NCI-H526 treated with DMSO at 0.1 percent for 48 hours (cell line): ENCODE results near the gene SHB.
"Not testable (repeated sequence)": the region's sequence is repeated elsewhere in the genome, so short reads cannot be mapped to it uniquely, and the experiment has no call there.

Experiments
- DNase-seq: peaks from one replicate; lab custom pipeline; 2025; lab: John Stamatoyannopoulos, UW

The SHB gene

DNA sequence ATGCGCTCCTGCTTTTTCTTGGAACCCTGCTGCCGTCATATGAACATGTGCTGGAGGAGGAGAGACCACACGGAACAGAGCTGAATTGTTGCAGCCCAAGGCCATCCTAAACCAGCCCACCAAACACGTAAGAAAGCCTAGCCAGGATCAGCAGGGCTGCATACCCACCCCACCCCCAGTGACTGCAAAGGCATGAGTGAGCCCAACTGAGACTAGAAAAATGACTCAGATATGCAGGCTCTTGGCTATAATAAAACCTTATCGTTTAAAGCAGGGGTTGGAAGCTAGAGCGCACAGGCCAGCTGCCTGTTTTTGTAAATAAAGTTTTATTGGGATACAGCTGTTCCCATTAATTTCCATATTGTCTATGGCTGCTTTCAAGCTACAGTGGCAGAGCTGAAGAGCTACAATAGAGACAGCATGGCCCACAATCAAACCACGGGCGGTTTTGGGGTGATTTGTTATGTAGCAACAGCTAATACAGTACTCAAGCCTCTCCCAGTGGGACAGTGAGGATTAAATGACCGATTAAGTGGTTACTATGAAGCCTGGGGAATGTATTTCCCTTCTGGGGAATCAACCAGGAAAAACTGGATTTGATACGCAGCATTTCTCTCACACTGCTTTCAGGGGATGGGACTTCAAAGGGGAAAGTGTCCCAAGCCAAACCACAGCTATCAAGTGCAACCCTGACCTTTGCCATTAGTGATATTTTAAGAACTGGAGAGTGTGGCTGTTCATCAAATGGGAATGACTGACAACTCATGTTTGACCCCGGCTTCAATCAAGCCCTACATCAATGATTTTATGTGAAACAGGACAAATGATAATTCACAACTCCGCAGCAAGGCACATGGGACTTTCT lies 6.3 kb downstream of the SHB start:
- DNase-seq, result no peak

DNA sequence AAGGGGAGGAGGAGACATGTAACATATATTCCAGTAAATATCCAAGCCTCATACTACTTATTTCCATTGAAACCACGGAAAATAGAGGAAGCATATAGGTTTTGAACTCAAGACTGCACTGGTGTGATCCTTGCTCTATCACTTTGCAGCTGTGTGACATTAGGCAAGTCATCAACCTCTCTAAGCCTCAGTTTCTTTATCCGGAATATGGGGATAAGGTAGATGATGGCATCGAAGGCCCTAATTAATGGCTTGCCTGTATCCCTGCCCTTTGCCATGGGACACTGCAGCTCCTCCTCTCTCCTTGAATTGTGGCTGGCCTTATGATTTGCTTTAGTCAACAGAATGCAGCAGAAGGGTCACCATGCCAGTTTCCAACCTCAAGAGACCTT lies 6.9 kb downstream of the SHB start:
- DNase-seq, result no peak

GRCh38 chr9:38061326-38061977 lies 7.6 kb downstream of the SHB start:
- no peak for DNase-seq

GRCh38 chr9:38060681-38061080 lies 8.3 kb downstream of the SHB start:
- DNase-seq, result no peak

GRCh38 chr9:38059233-38059936 lies 9.6 kb downstream of the SHB start:
- no peak for DNase-seq

DNA sequence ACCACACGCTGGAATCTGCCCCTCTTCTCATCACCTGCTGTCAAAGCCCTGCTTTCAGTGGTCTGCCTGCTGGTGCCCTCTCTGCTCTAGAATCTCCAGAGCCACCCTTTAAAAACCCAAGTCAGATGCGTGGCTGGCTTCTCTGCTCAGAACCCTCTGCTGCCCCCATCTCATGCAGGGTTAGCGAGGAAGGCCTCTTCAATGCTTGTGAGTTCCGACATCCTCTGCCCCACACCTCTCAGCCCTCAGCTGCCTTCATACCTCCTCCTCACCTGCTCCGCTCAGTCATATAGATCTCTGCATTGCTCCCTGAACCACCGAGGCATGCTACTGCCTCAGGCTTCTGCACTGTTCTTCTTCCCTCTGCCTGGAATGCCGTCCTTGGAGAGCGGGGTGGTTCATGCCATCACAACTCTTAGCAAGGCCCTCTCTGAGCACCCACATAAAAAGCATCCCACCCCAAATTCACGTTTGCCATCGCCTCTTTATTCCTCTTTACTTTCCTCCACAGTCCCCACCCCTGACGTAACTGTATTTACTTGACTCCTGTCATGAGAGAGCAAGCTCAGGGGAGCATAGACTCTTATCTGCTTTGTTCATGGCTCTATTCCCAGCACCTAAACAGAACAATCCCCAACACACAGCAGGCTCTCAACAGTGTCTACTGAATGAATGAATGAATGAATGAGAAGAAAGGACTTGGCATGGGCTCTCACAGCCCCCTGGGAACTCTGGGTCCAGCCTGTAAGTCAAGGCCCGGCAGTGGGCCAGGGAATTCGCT lies 10.4 kb downstream of the SHB start:
- no peak for DNase-seq

DNA sequence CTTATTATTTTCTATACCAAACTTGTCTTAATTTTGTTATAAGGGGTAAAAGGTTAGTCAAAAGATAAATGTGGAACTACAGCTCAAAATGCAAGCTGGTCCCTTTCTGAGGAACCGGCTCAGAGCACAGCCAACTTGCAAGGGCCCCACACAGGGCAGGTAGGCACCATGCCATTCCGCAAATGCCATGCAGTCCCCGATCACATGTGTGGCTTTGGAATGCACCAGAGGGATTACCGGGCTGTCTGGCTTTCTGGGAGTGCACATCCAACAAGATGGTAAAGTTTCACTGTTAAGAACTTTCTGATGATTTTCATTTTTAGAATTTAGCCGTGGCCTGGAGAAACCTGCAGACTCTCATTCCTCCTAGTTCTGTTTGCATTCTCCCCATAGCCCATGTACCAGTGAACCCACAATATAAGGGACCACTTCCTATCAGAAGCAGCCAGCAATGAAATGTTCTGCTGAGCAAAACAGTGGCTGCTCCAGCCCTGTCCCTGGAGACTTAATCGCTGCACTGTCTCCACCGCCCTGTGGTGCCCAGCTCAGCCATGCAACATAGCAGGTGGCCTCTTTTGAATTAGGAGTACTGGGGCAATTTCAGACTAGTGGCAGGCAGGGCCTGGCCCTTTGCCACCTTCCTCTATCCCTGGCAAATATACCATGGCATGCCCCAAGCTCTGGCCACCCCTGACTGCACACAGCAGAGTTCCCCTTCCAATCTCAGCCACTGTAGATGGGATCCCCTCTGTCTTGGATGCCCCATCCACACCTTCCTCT lies 11.4 kb downstream of the SHB start:
- no peak for DNase-seq

- no peak for DNase-seq
Measured at GRCh38 chr9:38054653-38055052, 14.4 kb downstream of the SHB start.

DNA sequence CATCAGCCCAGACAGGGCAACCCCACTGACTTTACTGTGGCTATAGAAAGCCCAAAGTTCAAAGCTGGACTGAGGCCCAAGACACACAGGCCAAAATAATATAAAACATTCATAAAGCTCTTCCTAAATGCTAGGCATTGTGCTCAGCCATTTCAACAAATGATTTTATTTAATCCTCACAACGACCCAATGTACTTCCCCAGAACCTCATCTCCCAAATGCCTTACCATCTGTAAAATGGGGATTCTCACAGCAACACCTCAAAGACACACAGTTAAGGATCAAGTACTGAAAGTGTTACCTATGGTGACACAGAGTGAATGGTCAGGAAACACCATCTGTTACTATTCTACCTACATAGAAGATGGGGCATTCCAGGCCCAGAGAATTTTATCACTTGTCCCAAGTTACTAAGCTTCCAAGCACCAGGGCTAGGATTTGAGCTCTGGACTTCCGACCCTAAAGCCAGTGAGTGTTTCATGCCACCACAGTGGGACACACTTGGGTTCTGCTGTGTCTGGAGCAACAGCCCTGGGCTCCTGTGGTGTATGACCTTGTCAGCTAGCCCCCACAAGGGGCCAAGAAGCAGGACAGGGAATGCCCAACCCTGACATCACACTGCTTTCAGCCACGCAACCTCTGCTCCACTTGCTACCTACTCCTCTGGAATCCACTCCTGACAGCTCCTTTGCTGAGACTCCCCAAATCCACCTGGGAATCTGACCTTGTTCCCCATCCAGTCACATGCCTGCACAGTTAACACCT lies 15.1 kb downstream of the SHB start:
- DNase-seq, result no peak

DNA sequence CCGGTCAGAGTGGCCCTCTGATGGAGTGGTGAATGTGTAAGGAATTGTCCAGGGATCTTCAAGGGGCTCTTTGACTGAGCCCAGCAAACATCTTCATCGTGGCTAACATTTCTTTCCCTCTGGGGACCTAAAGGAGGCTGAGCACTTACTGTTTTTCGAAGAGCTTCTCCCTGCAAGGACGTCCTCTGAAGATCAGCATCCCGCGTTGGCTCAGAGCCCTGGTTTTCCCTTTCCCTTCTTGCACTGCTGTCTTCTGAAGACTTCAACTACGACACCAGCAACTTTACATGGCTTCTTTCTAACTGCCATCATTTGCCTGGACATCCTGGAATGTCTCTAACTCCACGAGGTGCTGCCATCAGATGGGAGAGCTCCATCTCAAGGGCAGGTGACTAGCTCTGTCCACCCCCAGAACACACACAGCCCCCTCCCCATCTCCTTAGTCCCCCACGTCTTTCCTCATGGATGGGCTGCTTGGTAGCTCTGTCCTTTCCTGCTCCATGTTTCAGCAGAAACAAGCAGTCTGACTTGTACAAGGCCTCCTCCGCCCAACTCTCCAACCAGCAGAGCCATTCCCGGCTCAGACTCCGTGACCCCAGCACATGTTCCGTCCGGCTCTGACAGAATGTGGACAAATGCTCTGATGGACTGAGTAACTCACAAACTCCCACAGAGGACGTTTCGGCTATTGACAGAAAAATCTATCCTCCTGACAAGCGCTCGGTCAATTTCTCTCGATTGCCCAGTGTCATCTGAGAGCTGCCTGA lies 17.1 kb downstream of the SHB start:
- no peak for DNase-seq

DNA sequence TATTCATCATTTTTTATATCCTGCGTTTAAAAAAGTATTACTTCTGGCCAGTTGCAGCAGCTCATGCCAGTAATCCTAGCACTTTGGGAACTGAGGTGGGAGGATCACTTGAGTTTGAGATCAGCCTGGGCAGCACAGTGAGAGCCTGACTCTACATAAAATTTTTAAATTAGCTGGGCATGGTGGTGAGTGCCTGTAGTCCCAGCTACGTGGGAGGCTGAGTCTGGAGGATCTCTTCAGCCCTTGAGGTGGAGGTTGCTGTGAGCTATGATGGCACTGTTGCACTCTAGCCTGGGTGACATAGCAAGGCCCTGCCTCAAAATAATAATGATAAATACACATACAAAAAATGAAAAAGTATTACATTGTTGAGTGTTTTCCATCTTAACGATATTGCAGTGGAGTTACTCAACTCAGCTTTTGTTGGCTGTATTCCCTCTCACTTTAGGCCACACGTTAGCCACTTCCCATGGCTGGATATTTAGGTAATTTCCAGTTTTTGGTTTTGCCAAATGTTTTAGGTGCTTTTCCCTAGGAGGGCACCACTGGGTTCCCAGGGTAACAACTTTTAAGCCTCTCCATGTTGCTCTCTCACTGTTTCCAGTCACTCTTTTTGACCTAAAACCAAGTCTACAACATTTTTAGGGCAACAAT lies 20.6 kb downstream of the SHB start:
- no peak for DNase-seq

DNA sequence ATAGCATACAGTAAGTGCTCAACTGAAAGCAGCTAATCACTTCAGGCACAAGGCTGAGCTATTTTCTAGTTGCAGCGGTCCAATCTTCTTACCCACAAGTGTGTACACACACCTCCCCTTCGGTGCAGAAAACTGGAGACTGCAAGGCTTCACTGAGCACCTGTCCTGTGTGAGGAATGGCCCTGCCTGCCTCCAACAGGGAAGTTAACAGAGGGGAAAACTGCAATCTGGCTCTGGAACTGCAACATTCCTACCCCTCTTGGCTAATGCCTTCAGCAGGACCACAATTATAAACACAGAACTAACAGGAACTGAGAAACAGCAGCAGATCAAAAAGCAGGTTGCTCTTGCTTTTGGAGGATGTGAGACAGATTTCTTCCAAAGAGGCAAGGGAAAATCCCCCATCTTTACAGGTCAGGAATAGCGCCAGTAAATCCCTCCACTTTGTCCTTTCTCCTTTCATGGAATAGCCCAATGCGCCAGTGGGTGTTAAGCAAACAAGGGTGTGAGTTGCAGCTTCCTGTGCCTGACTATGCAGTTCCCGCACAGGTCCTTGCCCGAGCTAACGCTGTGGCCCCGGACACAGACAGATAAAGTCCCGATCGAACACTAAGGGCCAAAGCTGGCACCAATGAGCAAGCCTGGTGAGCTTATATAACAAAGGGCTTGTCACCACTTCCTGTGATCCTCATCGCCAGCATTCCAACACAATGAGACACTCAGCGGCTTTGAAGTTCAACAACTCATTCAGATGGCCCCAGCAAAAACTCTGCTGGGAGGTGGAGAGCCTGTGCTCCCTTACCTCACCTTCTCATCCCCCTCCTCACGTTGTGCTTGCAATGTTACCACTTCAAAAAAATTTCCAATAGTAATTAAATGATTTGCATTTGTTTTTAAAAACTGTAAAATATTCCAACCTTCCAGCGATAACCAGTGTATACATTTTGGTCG lies 21.5 kb downstream of the SHB start:
- no peak for DNase-seq

DNA sequence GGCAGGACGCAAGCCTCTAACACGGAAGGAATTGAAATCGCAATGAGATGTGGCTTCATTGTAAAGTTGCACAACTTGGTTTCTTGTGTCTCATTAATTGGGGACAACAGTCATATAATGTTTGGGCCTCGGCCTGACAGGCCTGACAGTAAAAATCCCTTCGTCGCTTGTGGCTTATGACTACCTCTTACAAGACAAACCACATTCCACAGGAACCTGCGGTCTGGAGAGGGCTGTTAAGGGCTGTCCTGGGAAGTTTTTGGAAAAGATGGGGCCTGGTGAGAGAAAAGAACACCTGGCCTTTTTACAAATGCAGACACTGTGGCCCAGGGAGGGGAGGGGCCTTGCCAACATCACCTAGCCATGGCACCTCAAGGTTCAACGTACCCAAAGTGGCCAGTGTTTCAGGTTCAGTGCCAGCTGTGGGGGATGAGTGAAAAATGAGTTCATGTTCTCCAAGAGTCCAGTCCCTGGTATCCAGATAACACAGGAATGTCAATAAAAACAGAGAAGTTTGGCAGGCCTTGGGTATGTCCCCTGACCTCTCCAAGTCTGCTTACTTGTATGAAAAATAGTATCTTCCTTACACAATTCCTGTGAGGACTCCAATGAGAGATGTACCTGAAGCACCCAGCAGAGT lies 22.2 kb downstream of the SHB start:
- no peak for DNase-seq

DNA sequence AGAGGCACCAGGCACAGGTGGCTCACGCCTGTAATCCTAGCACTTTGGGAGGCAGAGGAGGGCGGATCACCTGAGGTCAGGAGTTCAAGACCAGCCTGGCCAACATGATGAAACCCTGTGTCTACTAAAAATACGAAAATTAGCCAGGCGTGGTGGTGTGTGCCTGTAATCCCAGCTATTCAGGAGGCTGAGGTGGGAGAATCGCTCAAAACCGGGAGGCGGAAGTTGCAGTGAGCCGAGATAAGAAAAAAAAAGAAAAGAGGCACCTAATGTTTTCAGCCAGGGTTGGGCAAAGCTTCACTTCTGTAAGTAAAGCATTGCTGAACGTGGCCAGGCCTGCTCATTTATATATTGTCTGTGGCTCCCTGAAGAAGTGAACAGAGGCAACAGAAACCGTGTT lies 23.1 kb downstream of the SHB start:
- DNase-seq, result not testable (repeated sequence)

GRCh38 chr9:38044706-38045105 lies 24.3 kb downstream of the SHB start:
- no peak for DNase-seq

GRCh38 chr9:38043931-38044623 lies 24.9 kb downstream of the SHB start:
- no peak for DNase-seq
